ENCODE measurements around the gene LRRC36. TPM values are rescaled to one million over a fixed set of nuclear protein-coding genes. Genes with fewer than 3 reads are reported as not detected.
A peak's percentile ranks its signal among the peaks of the same experiment; 100 is the strongest.

LRRC36 gene
- total RNA-seq, 4 donors from 2014 or later = 5.1 TPM; not detected in 3

GRCh38 chr16:67291461-67291860 is 35.2 kb upstream of the LRRC36 start:
- no peaks in the 10 kb centered on the region for H3K27me3 ChIP-seq
- H3K9me3 ChIP-seq = no peaks in the 10 kb centered on the region
- no peak for TF ChIP-seq POLR2A (IDR thresholded peaks at IDR 0.05)
- TF ChIP-seq CTCF (IDR thresholded peaks at IDR 0.05) = no peak
- H3K4me3 ChIP-seq = no peak overlapping the region
- no peaks in the 10 kb centered on the region for H3K4me1 ChIP-seq
- H3K36me3 ChIP-seq = no peaks in the 10 kb centered on the region
- H3K27ac ChIP-seq = no peak overlapping the region
- no peak for DNase-seq

GRCh38 chr16:67294171-67294757 is 32.4 kb upstream of the LRRC36 start:
- TF ChIP-seq CTCF (IDR thresholded peaks at IDR 0.05) (no peak), POLR2A (IDR thresholded peaks at IDR 0.05) (no peak)
- Histone ChIP-seq H3K27ac (no peak overlapping the region), H3K4me1 (no peaks in the 10 kb centered on the region)

GRCh38 chr16:67294938-67295361 is 31.7 kb upstream of the LRRC36 start:
- no peaks in the 10 kb centered on the region for H3K4me1 ChIP-seq
- H3K27me3 ChIP-seq = no peaks in the 10 kb centered on the region
- TF ChIP-seq CTCF (IDR thresholded peaks at IDR 0.05) = no peak
- TF ChIP-seq POLR2A (IDR thresholded peaks at IDR 0.05) = no peak
- DNase-seq = no peak
- H3K36me3 ChIP-seq = no peaks in the 10 kb centered on the region
- H3K4me3 ChIP-seq = no peak overlapping the region
- H3K27ac ChIP-seq = no peak overlapping the region
- H3K9me3 ChIP-seq = no peaks in the 10 kb centered on the region

More at GRCh38 chr16:67294171-67294757, 32.4 kb upstream of the LRRC36 start:
- H3K4me3 ChIP-seq = no peak overlapping the region
- DNase-seq = no peak
- no peaks in the 10 kb centered on the region for H3K9me3 ChIP-seq
- H3K27me3 ChIP-seq = no peaks in the 10 kb centered on the region
- no peaks in the 10 kb centered on the region for H3K36me3 ChIP-seq

- TF ChIP-seq POLR2A (IDR thresholded peaks at IDR 0.05) (no peak), CTCF (IDR thresholded peaks at IDR 0.05) (no peak)
- H3K4me1 ChIP-seq = no peaks in the 10 kb centered on the region
- DNase-seq = no peak
- H3K4me3 ChIP-seq = no peak overlapping the region
- H3K27me3 ChIP-seq = no peaks in the 10 kb centered on the region
- no peak overlapping the region for H3K27ac ChIP-seq
- H3K36me3 ChIP-seq = no peaks in the 10 kb centered on the region
- no peaks in the 10 kb centered on the region for H3K9me3 ChIP-seq
Measured at GRCh38 chr16:67296420-67296819, 30.2 kb upstream of the LRRC36 start.

GRCh38 chr16:67298277-67298676 is 28.3 kb upstream of the LRRC36 start:
- H3K27ac ChIP-seq = no peak overlapping the region
- H3K4me1 ChIP-seq = no peaks in the 10 kb centered on the region
- no peak for DNase-seq
- no peak overlapping the region for H3K4me3 ChIP-seq
- TF ChIP-seq POLR2A (IDR thresholded peaks at IDR 0.05) (no peak), CTCF (IDR thresholded peaks at IDR 0.05) (no peak)
- no peaks in the 10 kb centered on the region for H3K36me3 ChIP-seq
- H3K27me3 ChIP-seq = no peaks in the 10 kb centered on the region
- no peaks in the 10 kb centered on the region for H3K9me3 ChIP-seq

- Histone ChIP-seq H3K9me3 (no peaks in the 10 kb centered on the region), H3K27ac (no peak overlapping the region), H3K27me3 (no peaks in the 10 kb centered on the region), H3K4me1 (no peaks in the 10 kb centered on the region), H3K4me3 (no peak overlapping the region), H3K36me3 (no peaks in the 10 kb centered on the region)
- DNase-seq = peak in 1 of 3 donors; percentile 23
- TF ChIP-seq POLR2A (IDR thresholded peaks at IDR 0.05) (no peak), CTCF (IDR thresholded peaks at IDR 0.05) (no peak)
Measured at GRCh38 chr16:67299269-67299668, 27.3 kb upstream of the LRRC36 start.
